NCI-H1092 (cell line): ENCODE measurements around the gene MAMLD1.
A peak's percentile ranks its signal among the peaks of the same experiment; 100 is the strongest.

Experiments used
- DNase-seq: peaks from one replicate; lab custom pipeline; 2025; lab: John Stamatoyannopoulos, UW

MAMLD1 gene

DNA sequence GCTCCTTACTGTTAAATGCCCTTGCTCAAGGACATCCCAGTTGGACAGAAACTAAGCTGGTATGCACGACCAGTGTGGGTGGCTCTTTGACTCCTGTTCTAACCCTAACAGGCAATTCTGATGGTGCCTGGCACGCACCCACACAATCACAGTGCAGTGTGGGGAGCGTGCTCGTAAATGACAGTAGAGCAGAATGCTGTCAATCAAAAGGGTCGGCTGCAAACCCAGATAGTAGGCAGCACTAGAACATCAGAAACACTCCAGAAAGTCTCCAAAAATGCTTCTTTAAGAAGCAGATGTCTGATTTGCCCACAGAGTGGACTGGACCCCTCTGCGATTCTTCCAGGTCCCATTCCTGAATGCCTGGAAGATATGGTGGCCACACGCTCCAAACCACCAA lies 167.7 kb downstream of the MAMLD1 start:
- no peak for DNase-seq

DNA sequence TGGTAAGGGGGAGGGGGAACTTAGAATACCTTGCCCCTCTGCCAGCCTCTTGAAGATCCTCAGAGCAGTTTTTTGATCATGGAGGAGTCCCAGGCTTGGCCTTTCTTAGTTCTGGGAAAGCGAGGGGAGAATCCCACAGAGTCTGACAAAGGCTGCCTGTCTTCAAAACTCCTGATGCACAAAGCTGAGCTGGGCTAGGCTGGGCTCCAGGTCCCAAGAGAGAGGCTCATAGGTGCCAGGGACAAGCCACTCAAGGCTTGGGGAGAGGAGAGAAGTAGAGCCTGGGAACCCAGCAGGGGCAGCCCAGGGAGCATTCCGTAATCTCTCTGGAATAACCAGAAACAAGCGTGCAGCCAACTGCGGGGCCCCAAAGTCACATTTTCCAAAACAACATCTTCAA lies 168.3 kb downstream of the MAMLD1 start:
- DNase-seq = no peak

DNA sequence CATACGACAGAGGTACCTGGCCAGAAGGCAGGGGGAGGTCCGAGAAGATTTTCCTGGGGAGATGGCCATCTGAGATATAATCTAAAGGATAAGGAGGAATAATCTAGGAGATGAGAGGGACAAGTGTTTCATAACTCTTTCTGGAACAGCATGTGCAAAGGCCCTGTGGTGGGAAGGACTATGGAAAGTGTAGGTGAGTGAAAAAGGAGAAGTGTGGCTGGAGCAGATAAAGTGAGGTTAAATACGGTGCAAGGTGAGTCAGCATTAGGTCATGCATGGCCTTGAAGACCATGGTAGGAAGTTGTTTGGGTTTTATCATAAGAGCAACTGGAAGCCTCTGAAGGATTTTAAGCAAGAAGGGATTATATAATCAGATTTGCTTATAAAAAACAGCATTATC lies 170.7 kb downstream of the MAMLD1 start:
- DNase-seq = no peak

DNA sequence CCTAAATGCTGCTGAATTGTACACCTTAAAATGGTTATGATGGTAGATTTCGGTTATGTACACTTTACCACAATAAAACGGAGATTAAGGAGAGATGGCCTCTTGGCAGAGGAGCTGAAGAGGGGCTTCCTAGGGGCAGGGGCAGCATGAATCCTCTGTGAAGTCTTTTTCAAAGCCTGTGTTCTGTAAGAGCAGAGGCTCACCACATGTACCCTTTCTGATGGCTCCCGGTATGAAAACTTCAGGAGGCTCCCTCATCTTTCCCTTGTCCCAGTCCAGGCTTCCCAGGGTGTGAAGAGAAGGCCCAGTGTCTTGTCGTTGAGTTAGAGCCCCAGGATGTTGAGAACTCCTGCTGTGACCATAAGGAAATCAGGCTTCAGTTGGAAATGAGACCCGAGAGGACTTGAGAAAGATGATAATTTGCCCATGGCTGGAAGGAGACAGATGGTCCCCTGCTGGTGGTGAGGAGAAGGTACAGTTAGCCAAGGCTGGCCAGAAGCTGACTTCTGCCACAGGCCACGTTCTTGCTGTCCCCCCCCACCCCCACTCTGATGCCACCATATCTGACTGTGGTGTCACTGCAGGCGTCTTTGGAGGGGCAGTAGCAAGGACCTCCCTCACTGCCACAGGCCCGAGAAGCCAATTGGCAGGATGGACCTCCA lies 173.5 kb downstream of the MAMLD1 start:
- no peak for DNase-seq

DNA sequence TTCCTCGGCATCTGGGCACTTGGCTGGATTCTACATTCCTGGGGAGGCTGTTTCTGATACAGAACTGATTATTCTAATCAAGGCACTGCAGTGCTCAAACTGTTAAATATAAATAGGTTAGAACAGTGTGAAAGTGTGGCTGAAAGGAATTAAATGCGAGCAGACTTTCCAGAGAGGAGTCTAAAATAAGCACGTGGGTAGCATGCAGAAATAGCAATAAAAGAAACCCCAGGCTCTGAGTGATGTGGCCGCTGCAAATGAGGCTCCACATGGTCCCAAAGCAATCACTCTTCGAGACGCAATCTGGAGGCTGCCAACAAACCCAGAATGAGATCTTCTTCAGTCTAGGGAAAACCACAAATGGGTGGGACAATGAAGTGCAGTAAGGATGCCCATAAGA lies 174.7 kb downstream of the MAMLD1 start:
- DNase-seq = no peak

DNA sequence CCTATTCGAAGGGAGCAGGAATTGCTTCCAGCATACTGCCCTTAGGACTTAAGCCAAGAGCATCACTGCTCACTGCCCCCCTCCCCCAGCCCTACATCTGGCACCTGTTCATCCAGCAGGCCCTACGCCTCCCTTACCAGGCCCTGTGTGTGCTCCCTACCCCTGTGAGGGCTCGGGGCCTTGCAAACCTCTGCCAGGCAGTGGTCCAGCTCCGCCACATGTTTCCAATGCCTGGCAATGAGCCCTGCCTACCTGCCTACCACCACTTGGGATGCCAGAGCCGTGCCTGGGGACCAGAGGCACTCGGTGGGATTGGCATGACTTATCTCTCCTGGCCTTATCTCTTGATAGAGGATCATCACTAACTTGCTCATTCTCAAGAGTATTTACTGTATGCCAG lies 177.8 kb downstream of the MAMLD1 start:
- DNase-seq = no peak

DNA sequence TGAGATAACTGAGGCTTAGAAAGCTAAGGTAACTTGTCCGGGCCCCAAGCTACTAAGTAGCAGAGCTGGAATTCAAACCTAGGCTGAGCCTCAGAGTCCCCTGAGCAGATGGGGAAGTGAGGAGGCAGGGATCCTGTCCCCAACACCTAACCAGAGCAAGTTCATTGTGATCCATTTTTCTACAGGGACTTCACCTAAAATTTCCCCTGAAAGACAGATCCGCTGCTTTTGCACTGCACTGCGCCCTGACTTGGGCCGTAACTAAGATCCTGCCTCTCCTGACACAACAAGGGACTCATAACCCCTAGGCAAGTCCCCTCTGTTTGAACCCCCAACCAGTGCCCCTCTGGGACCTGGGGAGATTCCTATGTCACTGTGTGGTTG lies 179.7 kb downstream of the MAMLD1 start:
- no peak for DNase-seq

DNA sequence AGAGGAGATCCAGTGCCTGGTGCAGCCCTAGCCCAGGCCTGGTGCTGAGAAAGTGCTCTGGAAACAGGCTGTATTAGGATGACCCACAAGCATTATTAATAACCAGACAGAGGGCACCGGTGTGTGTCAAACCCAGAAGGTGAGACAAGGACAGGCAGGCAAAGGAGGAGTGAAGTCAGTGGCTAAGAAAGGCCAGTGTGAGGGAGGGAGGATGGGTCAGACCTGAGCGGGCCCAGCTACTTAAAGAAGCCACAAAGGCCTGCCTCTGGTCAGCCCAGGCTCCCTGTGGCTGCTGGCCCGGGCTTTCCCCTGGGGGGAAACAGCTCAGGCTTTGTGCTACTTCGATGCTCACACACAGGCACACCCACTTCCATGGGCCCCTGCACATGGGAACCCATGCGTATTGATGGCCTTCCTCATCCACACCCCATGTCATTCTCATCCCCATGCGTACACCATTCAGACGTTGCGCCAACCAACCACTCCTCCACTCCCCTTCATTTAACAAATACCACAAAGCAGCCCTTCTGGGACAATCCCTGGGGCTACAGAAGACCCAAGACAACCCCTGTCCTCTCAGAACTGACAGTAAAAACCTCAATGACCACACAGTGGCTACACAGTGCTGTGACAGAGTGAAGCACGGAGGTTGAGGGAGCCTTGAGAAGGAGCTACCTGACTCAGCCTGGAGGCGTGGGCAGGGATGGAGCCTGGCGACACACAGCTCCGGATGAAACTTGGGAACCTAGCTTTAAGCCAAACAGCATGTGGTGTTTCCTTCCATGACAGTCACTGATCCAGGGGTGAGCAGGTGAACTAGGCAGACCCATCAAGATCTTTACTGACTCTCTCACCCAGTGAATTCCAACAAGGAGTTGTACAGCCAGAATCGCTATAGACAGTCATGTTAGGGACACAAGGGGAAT lies 180.4 kb downstream of the MAMLD1 start:
- DNase-seq = no peak

DNA sequence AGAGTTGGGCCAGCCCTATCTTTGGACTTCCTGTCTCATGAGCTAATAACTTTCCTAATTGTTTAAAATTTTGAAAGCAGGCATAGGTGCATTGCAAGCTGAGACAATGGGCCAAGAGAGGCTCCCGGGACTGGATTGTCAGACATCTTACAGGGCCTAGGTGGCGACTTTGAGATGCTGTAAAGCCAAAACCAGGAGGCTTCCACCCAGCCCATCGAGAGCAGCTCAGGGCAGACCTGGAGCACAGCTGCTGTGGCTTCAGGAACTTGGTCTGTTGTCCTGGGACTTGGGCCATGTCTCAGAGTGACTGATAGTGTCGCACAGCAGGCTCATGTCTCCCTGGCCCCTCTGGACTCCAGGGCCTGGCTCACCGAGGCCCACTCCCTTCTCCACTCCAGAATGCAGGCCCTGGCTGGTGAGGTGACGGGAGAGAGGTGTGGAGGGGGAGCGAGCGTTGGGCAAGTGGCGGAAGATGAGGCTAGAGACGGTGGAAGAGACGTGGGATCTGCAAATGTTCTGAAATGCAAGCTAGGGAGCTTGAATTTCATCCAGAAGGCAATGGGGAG lies 181.2 kb downstream of the MAMLD1 start:
- DNase-seq = no peak

DNA sequence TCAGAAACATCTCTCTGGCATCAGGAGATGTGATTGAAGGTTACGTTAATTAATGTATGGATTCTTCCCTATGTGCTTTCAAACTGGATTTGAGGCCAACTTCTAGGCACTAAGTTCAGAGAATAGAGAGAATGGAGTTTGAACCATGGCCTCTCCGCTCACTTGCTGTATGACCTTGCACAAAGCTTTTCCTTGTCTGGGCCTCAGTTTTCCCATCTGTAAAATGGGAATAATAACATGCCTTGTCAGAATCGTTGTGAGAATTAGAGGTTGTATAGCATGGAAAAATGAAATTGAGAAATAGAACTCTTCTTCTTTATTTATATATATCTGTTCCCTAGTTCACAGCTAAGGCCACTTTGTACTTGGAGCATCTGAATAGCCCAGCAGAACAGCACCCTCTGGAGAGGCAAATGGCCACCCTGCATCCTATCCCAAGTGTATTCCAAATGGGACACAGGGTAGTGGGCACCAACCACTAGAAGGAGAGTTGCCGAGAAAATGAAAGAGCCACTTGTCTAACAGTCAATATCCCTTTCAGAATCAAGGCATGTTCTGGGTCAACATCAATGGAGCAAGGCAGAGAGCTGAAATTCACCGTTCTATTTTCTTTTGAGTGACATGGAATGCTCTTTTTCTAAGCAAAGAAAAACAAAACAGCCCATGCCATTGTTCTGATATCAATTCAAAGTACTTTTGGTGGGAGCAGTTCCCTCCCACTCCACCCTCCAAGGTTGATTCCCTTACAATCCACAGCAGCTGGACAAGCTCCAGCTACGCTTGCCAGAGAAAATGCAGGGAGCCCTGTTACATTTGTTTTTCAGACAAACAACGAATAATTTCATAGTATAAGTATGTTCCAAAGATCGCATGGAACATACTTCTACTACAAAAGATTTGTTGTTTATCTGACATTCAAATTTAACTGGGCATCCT lies 182.0 kb downstream of the MAMLD1 start:
- no peak for DNase-seq

DNA sequence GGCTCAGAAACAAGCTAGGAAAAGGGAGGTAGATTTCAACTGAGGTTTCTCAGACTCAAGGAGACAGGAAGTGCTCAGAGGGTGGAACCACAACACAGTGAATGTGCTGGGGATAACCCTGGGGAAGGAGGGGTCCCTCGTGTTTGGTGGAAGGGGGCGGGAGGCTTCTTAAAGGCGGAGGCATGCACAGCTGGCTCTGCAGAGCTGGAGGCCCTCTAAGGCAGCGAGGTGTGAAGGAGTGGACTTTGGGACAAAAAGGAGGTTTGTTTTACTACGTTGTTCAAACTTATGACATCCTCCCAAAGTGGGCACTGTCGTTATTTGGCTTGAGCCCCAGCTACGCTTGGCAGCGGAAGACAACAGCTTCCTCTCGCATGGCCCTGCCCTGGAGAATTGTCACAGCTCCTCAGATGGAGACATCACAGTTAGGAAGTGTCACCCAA lies 183.6 kb downstream of the MAMLD1 start:
- no peak for DNase-seq

DNA sequence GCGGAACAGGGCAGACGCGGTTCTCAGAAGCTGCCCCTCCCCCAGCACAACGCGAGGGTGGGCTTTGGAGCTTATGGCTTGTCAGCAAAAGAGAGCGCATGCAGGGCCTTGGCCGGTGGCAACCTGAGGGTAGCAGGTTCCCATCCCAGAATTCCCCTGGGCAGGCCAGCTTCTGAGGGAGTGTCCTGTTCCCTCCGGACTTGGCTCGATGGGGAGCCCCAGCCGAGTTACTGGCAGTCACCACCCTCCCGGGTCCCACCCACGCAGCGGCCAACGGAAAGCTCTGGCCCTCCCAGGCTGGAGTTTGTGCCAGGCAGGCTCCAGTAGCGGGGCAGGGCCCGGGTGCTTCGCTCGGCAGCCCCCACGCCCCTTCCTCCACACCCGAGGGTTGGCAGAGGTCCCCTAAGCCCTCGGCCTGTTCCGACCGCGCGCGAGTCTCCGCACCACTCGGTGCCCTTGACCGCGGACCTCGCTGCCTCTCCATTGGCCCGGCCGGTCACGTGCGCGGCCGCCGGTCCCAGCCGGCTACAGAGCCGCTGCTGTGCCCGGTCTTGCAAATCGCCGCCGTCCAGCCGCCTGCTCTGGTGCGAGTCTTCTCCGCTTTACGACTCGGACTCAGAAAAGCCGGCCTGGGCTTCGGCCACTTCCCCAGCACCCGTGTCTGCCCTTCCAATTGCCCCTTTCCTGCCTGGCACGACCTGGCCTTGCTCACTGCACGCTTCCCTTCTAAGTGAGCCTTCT lies 184.4 kb downstream of the MAMLD1 start:
- peak; percentile 44 for DNase-seq

DNA sequence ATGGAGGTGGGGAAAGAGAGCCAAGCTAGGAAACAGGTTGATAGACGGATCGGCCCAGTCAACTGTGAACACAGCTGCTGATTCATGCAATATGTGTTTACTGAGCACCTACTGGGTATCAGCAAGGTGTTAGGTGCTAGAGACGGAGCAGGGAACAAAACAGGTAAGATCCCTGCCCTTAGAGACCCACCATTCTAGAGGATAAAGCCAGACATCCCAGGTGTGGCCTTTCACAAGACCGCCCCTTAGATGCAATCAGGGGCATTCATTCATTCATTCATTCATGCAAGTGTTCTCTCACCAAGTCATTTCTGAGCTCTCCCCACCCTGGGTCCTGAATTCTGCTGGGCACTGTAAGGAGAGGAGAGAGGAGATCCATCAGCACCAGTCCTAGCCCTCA lies 185.1 kb downstream of the MAMLD1 start:
- DNase-seq = no peak

DNA sequence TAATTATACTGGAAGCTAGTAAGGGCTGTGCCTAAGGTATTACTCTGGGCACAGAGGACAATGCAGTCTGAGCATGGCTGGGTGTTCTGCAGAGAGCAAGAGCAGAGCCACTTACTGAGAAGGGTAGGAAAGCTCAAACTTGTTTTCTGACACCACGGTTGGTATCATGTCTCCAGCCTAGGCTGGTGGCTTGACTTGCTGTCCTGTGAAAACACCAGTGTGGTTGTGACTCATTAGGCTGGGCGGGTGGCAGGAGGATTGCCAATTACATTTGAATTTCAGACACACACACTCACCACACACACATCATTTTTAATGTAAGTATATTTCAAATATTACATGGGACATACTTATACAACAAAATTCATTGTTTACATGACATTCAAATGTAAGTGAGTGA lies 185.6 kb downstream of the MAMLD1 start:
- no peak for DNase-seq

DNA sequence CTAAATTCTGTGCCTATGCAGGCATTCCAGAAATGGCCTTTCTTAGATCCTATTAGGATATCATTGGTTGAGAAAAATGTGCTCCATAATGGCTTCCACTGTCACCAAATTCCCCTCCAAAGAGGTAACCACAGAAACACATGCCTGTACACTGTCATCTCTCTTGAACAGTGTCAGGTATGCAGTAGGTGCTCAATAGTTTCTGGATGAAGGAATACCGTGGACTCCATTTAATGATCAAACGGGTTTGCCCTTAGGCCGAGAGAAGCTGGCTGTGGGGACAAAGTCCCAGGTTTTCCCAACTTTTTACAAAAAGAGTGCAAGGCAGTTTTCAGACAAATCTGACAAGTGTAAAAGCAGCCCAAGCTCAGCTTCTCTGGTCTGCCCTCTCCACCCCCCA lies 188.8 kb downstream of the MAMLD1 start:
- DNase-seq = no peak

DNA sequence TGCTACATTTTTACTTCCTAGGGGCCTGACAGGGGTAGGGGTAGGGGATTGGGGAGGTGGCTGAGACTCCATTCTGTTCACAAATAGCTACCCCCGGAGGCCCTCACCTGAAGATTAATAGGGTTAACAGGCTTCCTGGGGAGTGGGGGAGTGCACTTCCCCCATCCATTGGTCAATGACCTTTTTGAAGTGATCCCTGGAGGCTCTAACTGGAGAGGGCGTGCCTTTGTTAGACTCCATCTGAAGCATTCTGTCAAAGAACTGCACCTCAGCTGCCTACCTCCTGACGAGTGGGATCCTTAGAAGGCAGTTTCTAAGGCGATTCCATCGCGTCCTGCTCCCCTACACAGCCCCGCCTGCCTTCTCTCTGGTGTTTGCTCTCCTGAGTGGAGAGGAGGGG lies 195.3 kb downstream of the MAMLD1 start:
- DNase-seq = peak; percentile 33
